Endothelial cell of umbilical vein (primary cell): ENCODE data around the gene ZNF593. TPM values are rescaled to one million over a fixed set of nuclear protein-coding genes. Genes with fewer than 3 reads are reported as not detected.

Experiments used
- BruUV-seq: library from RNA; stranded (reverse); fragments of 400-500 nt; replicated peaks from 2 replicates; lab custom pipeline; 2021; lab: Mats Ljungman, UMichigan
- CTCF ChIA-PET: fragments of 300-600, 350-600 bp; sonication (Branson Sonifier 250); formaldehyde crosslinking; loops from one replicate; lab custom pipeline; 2021; ENCODE audit warnings: antibody characterized with exemption, inconsistent platforms; lab: Charles Lee
- POLR2A ChIA-PET: fragments of 300-600, 350-600 bp; sonication (Branson Sonifier 250); formaldehyde crosslinking; loops from one replicate; lab custom pipeline; 2021; ENCODE audit warnings: antibody characterized with exemption, inconsistent platforms; lab: Charles Lee
- DNase-seq: peaks from one replicate; pipeline ENCODE4 v3.0.0-alpha.2; 2011; ENCODE audit warnings: low read depth, low spot score
- FAIRE-seq: peaks from 2 replicates; lab custom pipeline; 2011; peaks lifted over from hg19 to GRCh38; lab: Jason Lieb, UNC
- H2AFZ ChIP-seq: 2 replicates; pipeline ENCODE4 v1.6.0; 2012; ENCODE audit warnings: low read depth, low read length, control low read depth, inconsistent platforms
- H3K27ac ChIP-seq: 2 replicates; pipeline ENCODE4 v1.5.1; 2011; ENCODE audit warnings: low read depth, mild to moderate bottlenecking, control low read depth, low read length, moderate library complexity; ENCODE audit not compliant: insufficient read depth
- H3K27me3 ChIP-seq, 2 experiments: 2 replicates each; pipeline versions ENCODE4 v1.6.0 to v1.6.1; 2011; ENCODE audit warnings: low read length in 2 of 2, mixed read lengths in 1 of 2; ENCODE audit not compliant: control insufficient read depth in 2 of 2, insufficient read depth in 2 of 2
- H3K36me3 ChIP-seq, 2 experiments: 2 replicates in 1 of 2; 3 replicates in 1 of 2; pipeline ENCODE4 v1.5.1; 2011; ENCODE audit warnings: low read length in 2 of 2, mild to moderate bottlenecking in 1 of 2, moderate library complexity in 1 of 2; ENCODE audit not compliant: control insufficient read depth in 2 of 2, insufficient read depth in 2 of 2; ENCODE audit errors: extremely low read depth in 1 of 2
- H3K4me1 ChIP-seq: 3 replicates; pipeline ENCODE4 v1.5.1; 2011; ENCODE audit warnings: mild to moderate bottlenecking, low read length; ENCODE audit not compliant: control insufficient read depth, insufficient read depth; ENCODE audit errors: extremely low read depth
- H3K4me2 ChIP-seq: 2 replicates; pipeline ENCODE4 v1.6.1; 2011; ENCODE audit warnings: low read length, control low read depth, mixed read lengths; ENCODE audit not compliant: insufficient read depth
- H3K4me3 ChIP-seq, 3 experiments: fragments of 200-600 bp in 1 of 3; sonication (generic), shearing (Covaris generic) in 1 of 3; replicated peaks in 1 of 3; 2 replicates each; pipeline ENCODE4 v1.5.1; 2011 to 2016; ENCODE audit warnings: control low read depth in 3 of 3, low read length in 3 of 3, mild to moderate bottlenecking in 2 of 3, inconsistent platforms in 1 of 3, low read depth in 1 of 3, moderate library complexity in 1 of 3; ENCODE audit not compliant: insufficient read depth in 1 of 3
- H3K79me2 ChIP-seq: 2 replicates; pipeline ENCODE4 v1.6.0; 2012; ENCODE audit warnings: low read length, inconsistent platforms; ENCODE audit not compliant: control insufficient read depth, insufficient read depth
- H3K9ac ChIP-seq: replicated peaks from 2 replicates; pipeline ENCODE3; 2011; ENCODE audit warnings: low read length, control low read depth; ENCODE audit not compliant: insufficient read depth; ENCODE audit errors: extremely low read depth
- H3K9me1 ChIP-seq: replicated peaks from 3 replicates; pipeline ENCODE4 v1.6.0; 2011; ENCODE audit warnings: mild to moderate bottlenecking, low read length; ENCODE audit not compliant: control insufficient read depth, insufficient read depth; ENCODE audit errors: extremely low read depth
- H3K9me3 ChIP-seq: replicated peaks from 2 replicates; pipeline ENCODE4 v1.5.1; 2012; ENCODE audit warnings: low read length, inconsistent platforms; ENCODE audit not compliant: control insufficient read depth, insufficient read depth
- H4K20me1 ChIP-seq: replicated peaks from 2 replicates; pipeline ENCODE3; 2011; ENCODE audit warnings: mild to moderate bottlenecking, low read length; ENCODE audit not compliant: control insufficient read depth, insufficient read depth; ENCODE audit errors: extremely low read depth
- EZH2 ChIP-seq: IDR thresholded peaks from 2 replicates; pipeline ENCODE4 v1.6.1; 2012; ENCODE audit warnings: borderline replicate concordance, low read depth, mild to moderate bottlenecking, moderate library complexity, low read length, inconsistent platforms; ENCODE audit not compliant: severe bottlenecking
- FOS ChIP-seq: IDR thresholded peaks from 2 replicates; pipeline ENCODE4 v1.6.1; 2011; ENCODE audit warnings: mild to moderate bottlenecking, low read length, moderate library complexity, borderline replicate concordance; ENCODE audit not compliant: insufficient read depth
- GATA2 ChIP-seq: IDR thresholded peaks from 2 replicates; pipeline ENCODE4 v1.7.0; 2011; ENCODE audit warnings: low read depth, mild to moderate bottlenecking, moderate library complexity, mixed read lengths, low read length; ENCODE audit not compliant: insufficient read length, insufficient read depth
- JUN ChIP-seq: IDR thresholded peaks from 2 replicates; pipeline ENCODE4 v1.6.1; 2011; ENCODE audit warnings: borderline replicate concordance, low read depth; ENCODE audit not compliant: insufficient read length, insufficient read depth
- MYC ChIP-seq: IDR thresholded peaks from one replicate; pipeline ENCODE4 v1.6.1; 2011; ENCODE audit warnings: mild to moderate bottlenecking, low read depth, low read length
- POLR2A ChIP-seq: IDR thresholded peaks from 2 replicates; pipeline ENCODE4 v1.6.1; 2012; ENCODE audit warnings: low read depth, mild to moderate bottlenecking, control low read depth, low read length
- POLR2AphosphoS5 ChIP-seq: IDR thresholded peaks from 2 replicates; pipeline ENCODE4 v1.6.1; 2012; ENCODE audit warnings: low read depth, mild to moderate bottlenecking, control low read depth, low read length, moderate library complexity; ENCODE audit not compliant: insufficient read depth
- dilution Hi-C: fragments of 300-500 bp; cut with MboI; formaldehyde crosslinking; loops from one replicate; pipeline ENCODE4 v1.15.0; 2019; ENCODE audit warnings: low sequenced_read_pairs; ENCODE audit not compliant: extremely low pct_ligation_motif_present
- intact Hi-C: fragments of 100-400 bp; cut with micrococcal nuclease; formaldehyde crosslinking; loops from one replicate; pipeline ENCODE4 v1.10.0; 2022
- polyA plus RNA-seq, 4 experiments: library from polyadenylated mRNA; depleted of rRNA in 3 of 4; stranded (reverse) in 3 of 4; unstranded in 1 of 4; fragments of >200 nt; gene quantifications; 2 replicates each; pipeline versions ENCODE4 v1.2.1 to v1.2.3, GENCODE V29; 2011 to 2012; ENCODE audit warnings: missing spikeins in 1 of 4
- total RNA-seq: library from RNA; stranded (reverse); gene quantifications from 2 replicates; pipeline ENCODE4 v1.2.3, GENCODE V29; 2021
- TF ChIP-seq, protein P1 (sequence below): IDR thresholded peaks from 2 replicates; pipeline ENCODE4 v1.6.1; 2011; ENCODE audit not compliant: insufficient read depth, insufficient read length
- TF ChIP-seq, protein P2 (sequence below), 2 donors: IDR thresholded peaks; 1 replicate in 1 of 2; 2 replicates in 1 of 2; pipeline ENCODE4 v1.5.1; 2011; ENCODE audit warnings: low read length in 2 of 2, mild to moderate bottlenecking in 2 of 2, moderate library complexity in 2 of 2, control low read depth in 1 of 2, inconsistent platforms in 1 of 2, low read depth in 1 of 2; ENCODE audit not compliant: insufficient read depth in 1 of 2; ENCODE audit errors: extremely low read depth in 1 of 2

ZNF593 gene
- total and polyA plus RNA-seq, 2 donors (not counting 3 experiments of a cell fraction or from before 2014, with no cell fraction given): 30.5 to 71.0 TPM

- CTCF ChIA-PET: no interaction called here
- BruUV-seq: no TSS peak
- no peaks in the 10 kb centered on the region for H4K20me1 ChIP-seq
- TF ChIP-seq MYC (no peak), GATA2 (no peak), JUN (no peak), POLR2AphosphoS5 (no peak), POLR2A (no peak), EZH2 (no peak), FOS (no peak)
- TF ChIP-seq, protein P1, sequence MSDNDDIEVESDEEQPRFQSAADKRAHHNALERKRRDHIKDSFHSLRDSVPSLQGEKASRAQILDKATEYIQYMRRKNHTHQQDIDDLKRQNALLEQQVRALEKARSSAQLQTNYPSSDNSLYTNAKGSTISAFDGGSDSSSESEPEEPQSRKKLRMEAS: no peak
- TF ChIP-seq, protein P2, sequence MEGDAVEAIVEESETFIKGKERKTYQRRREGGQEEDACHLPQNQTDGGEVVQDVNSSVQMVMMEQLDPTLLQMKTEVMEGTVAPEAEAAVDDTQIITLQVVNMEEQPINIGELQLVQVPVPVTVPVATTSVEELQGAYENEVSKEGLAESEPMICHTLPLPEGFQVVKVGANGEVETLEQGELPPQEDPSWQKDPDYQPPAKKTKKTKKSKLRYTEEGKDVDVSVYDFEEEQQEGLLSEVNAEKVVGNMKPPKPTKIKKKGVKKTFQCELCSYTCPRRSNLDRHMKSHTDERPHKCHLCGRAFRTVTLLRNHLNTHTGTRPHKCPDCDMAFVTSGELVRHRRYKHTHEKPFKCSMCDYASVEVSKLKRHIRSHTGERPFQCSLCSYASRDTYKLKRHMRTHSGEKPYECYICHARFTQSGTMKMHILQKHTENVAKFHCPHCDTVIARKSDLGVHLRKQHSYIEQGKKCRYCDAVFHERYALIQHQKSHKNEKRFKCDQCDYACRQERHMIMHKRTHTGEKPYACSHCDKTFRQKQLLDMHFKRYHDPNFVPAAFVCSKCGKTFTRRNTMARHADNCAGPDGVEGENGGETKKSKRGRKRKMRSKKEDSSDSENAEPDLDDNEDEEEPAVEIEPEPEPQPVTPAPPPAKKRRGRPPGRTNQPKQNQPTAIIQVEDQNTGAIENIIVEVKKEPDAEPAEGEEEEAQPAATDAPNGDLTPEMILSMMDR (IDR thresholded peaks at IDR 0.05; ENCODE audit: extremely low read depth in 1 of 2, insufficient read depth in 1 of 2, low read depth in 1 of 2, low read length in 2 of 2): no peak
- H3K4me3 ChIP-seq: no peak overlapping the region
- POLR2A ChIA-PET: no interaction called here
- no peaks in the 10 kb centered on the region for H3K4me1 ChIP-seq
- H3K36me3 ChIP-seq: no peaks in the 10 kb centered on the region
- FAIRE-seq (no peak), DNase-seq (no peak)
- no peaks in the 10 kb centered on the region for H3K9me3 ChIP-seq
- dilution Hi-C loops (no loop called here), intact Hi-C loops (no loop called here)
- no peaks in the 10 kb centered on the region for H3K9me1 ChIP-seq
- no peak overlapping the region for H3K4me2 ChIP-seq
- H3K27me3 ChIP-seq: peaks cover 0 to 5% of the 10 kb centered on the region in 2 experiments
- H2AFZ ChIP-seq: no peak overlapping the region
- H3K79me2 ChIP-seq: no peaks in the 10 kb centered on the region
- H3K27ac ChIP-seq: no peak overlapping the region
- H3K9ac ChIP-seq: no peak overlapping the region
Measured at GRCh38 chr1:26197301-26197700, 27.6 kb downstream of the ZNF593 start.
